SIG-M5 (cell line): Measurements from ENCODE around the gene HS6ST3.
"Not testable (repeated sequence)": the region's sequence is repeated elsewhere in the genome, so short reads cannot be mapped to it uniquely, and the experiment has no call there.

Source experiments
- DNase-seq: peaks from one replicate; lab custom pipeline; 2025; lab: John Stamatoyannopoulos, UW

The HS6ST3 gene

GRCh38 chr13:96091164-96092117, 1.5 kb downstream of the HS6ST3 start:
- DNase-seq, result no peak

- no peak for DNase-seq
Measured at GRCh38 chr13:96093296-96094006, 3.5 kb downstream of the HS6ST3 start.

- DNase-seq, result no peak
Measured at GRCh38 chr13:96100457-96101220, 10.7 kb downstream of the HS6ST3 start.

GRCh38 chr13:96104516-96104915, 14.6 kb downstream of the HS6ST3 start:
- DNase-seq, result no peak

GRCh38 chr13:96108072-96108471, 18.2 kb downstream of the HS6ST3 start:
- DNase-seq, result not testable (repeated sequence)

GRCh38 chr13:96109125-96109524, 19.2 kb downstream of the HS6ST3 start:
- no peak for DNase-seq

GRCh38 chr13:96112936-96113335, 23.0 kb downstream of the HS6ST3 start:
- no peak for DNase-seq

GRCh38 chr13:96115368-96115767, 25.5 kb downstream of the HS6ST3 start:
- not testable (repeated sequence) for DNase-seq

- no peak for DNase-seq
Measured at GRCh38 chr13:96119921-96120320, 30.0 kb downstream of the HS6ST3 start.

- DNase-seq, result no peak
Measured at GRCh38 chr13:96130818-96131340, 41.0 kb downstream of the HS6ST3 start.

GRCh38 chr13:96141032-96141431, 51.1 kb downstream of the HS6ST3 start:
- no peak for DNase-seq

- DNase-seq, result no peak
Measured at GRCh38 chr13:96159725-96160124, 69.8 kb downstream of the HS6ST3 start.

GRCh38 chr13:96161141-96161540, 71.2 kb downstream of the HS6ST3 start:
- no peak for DNase-seq

GRCh38 chr13:96165840-96166239, 75.9 kb downstream of the HS6ST3 start:
- DNase-seq, result no peak

- DNase-seq, result no peak
Measured at GRCh38 chr13:96172066-96172465, 82.2 kb downstream of the HS6ST3 start.

- no peak for DNase-seq
Measured at GRCh38 chr13:96178759-96179158, 88.9 kb downstream of the HS6ST3 start.

- no peak for DNase-seq
Measured at GRCh38 chr13:96179309-96179708, 89.4 kb downstream of the HS6ST3 start.

- no peak for DNase-seq
Measured at GRCh38 chr13:96181911-96182310, 92.0 kb downstream of the HS6ST3 start.

- DNase-seq, result no peak
Measured at GRCh38 chr13:96185818-96186217, 95.9 kb downstream of the HS6ST3 start.

GRCh38 chr13:96191367-96191766, 101.5 kb downstream of the HS6ST3 start:
- no peak for DNase-seq

- DNase-seq, result no peak
Measured at GRCh38 chr13:96193728-96194310, 103.9 kb downstream of the HS6ST3 start.

GRCh38 chr13:96198038-96198437, 108.1 kb downstream of the HS6ST3 start:
- no peak for DNase-seq
